Measurements from ENCODE around the gene FABP7.

The FABP7 gene

DNA sequence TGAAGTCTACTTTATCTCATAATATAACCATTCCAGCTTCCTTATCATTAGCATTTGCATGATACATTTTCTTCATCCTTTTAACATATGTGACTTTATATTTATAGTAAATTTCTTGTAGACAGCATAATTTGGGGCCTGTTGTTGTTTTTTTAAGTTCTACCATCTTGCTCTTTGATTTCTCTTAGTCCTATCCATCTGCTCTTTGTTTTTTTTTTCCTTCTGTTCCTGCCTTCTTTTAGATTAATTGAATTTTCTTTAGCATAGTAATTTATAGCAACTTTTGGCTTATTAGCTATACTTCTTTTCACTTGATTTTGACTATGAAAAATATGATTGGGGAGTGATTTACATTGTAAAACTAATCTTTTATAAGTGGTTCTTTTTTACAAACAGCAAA is 19.2 kb upstream of the FABP7 start:
- no peaks in the 10 kb centered on the region for H3K4me1 ChIP-seq (ENCODE audit: control insufficient read depth, insufficient read depth, low read length)
- no peak for DNase-seq (ENCODE audit: low read depth)

DNA sequence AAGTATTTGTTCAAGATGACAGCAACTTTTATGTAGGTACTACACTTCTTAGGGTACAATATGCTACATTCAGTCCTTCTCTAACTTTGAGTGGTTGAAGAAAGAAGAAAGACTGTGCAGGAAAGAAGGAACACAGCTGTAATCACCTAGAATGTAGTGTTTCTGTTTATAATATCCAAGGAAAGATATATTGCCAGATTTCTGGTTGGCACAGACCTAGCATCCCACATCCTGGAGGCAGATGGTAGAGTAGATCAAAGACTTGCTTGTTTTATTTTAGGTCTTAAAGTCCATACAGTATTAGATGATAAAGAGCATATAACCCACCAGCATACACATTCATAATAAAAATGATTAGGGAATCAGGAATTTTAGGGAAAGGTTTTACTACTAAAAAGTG is 13.3 kb upstream of the FABP7 start:
- no peak overlapping the region for H3K4me3 ChIP-seq (ENCODE audit: low read length)
- no peaks in the 10 kb centered on the region for H3K36me3 ChIP-seq (ENCODE audit: control insufficient read depth, insufficient read depth, low read length, severe bottlenecking)
- H3K4me1 ChIP-seq (ENCODE audit: control insufficient read depth, insufficient read depth, low read length), result no peaks in the 10 kb centered on the region
- H3K9ac ChIP-seq (ENCODE audit: low read length), result no peak overlapping the region
- no peak for DNase-seq (ENCODE audit: low read depth)
- no peaks in the 10 kb centered on the region for H3K9me3 ChIP-seq (ENCODE audit: control insufficient read depth, low read length)
- H3K27me3 ChIP-seq (replicated peaks; ENCODE audit: control insufficient read depth, insufficient read depth, low read length), result no peaks in the 10 kb centered on the region

More for the DNA sequence above, 19.2 kb upstream of the FABP7 start:
- H3K36me3 ChIP-seq (ENCODE audit: control insufficient read depth, insufficient read depth, low read length, severe bottlenecking), result no peaks in the 10 kb centered on the region
- H3K9ac ChIP-seq (ENCODE audit: low read length), result no peak overlapping the region
- H3K27me3 ChIP-seq (replicated peaks; ENCODE audit: control insufficient read depth, insufficient read depth, low read length), result no peaks in the 10 kb centered on the region
- no peak overlapping the region for H3K4me3 ChIP-seq (ENCODE audit: low read length)
- no peaks in the 10 kb centered on the region for H3K9me3 ChIP-seq (ENCODE audit: control insufficient read depth, low read length)

DNA sequence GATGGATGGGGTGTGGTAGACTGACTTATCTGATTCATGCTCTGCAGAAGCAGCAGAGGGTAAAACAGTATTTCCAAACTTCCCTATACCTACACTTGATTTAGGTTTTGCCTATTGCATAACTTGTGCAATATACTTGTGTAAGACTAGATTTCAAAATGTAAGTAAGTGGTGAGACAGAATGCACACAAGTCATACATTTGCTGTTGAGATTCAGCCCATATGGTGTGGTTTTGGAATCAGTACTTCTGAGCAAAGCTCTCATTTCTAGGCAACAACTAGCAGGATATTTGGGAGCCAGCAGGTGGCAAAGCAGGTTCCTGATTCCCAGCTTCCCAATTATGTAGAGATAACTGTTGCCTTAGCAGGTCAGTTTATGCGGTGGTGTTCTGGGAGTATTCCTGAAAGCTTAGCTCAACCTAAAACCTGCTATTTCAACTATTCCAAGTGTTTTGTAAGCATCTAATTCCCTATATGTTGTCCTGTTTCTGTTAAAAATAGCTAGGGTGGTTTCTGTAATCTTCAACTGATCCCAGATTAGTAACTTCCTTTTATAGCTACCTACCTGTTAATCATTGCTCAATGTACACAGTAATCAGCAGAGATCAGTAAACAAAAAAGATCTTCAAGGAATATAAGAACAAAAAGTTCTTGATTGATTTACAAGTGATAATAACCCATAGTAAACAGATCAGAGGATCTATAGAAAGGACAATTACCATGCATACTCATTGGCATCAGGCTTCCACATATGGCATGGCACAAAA is 8.5 kb upstream of the FABP7 start:
- H3K9ac ChIP-seq (ENCODE audit: low read length), result no peak overlapping the region
- H3K4me3 ChIP-seq (ENCODE audit: low read length), result no peak overlapping the region
- no peaks in the 10 kb centered on the region for H3K4me1 ChIP-seq (ENCODE audit: control insufficient read depth, insufficient read depth, low read length)
- no peaks in the 10 kb centered on the region for H3K27me3 ChIP-seq (replicated peaks; ENCODE audit: control insufficient read depth, insufficient read depth, low read length)
- no peaks in the 10 kb centered on the region for H3K36me3 ChIP-seq (ENCODE audit: control insufficient read depth, insufficient read depth, low read length, severe bottlenecking)
- H3K9me3 ChIP-seq (ENCODE audit: control insufficient read depth, low read length), result no peaks in the 10 kb centered on the region
- no peak for DNase-seq (ENCODE audit: low read depth)

DNA sequence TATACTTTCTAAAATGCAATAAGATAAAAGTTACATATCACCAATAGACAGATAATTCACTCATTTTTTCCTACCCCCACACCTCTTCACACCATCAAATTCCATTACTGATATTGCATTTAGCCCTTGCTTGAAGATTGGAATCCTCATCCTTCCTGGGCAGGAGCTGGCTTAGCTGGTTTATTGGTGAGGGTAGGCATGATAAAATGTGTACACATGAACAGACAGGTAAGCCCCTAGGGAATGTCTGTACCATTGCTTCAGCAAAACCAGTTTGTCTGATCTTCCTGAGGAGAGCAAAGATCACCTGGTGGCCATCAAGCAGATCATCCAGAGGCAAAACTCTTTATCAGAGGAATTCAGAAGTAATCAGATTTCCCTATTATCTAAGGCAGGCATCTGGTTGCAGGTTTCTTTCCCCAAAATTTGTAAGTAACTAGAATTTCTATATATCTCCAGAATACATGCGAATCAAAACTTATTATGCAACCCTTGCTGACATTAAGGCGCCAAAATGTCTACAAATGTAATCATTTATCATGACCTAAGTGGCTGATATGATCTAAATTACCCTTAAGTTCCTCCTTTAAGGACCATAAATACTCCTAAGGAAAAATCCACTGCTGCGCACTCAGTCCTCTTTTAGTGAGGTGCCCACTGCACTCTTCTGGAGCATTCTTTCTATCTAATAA is 6.6 kb upstream of the FABP7 start:
- no peaks in the 10 kb centered on the region for H3K27me3 ChIP-seq (replicated peaks; ENCODE audit: control insufficient read depth, insufficient read depth, low read length)
- DNase-seq (ENCODE audit: low read depth), result no peak
- H3K4me3 ChIP-seq (ENCODE audit: low read length), result no peak overlapping the region
- no peak overlapping the region for H3K9ac ChIP-seq (ENCODE audit: low read length)
- no peaks in the 10 kb centered on the region for H3K4me1 ChIP-seq (ENCODE audit: control insufficient read depth, insufficient read depth, low read length)
- H3K9me3 ChIP-seq (ENCODE audit: control insufficient read depth, low read length), result no peaks in the 10 kb centered on the region
- no peaks in the 10 kb centered on the region for H3K36me3 ChIP-seq (ENCODE audit: control insufficient read depth, insufficient read depth, low read length, severe bottlenecking)

DNA sequence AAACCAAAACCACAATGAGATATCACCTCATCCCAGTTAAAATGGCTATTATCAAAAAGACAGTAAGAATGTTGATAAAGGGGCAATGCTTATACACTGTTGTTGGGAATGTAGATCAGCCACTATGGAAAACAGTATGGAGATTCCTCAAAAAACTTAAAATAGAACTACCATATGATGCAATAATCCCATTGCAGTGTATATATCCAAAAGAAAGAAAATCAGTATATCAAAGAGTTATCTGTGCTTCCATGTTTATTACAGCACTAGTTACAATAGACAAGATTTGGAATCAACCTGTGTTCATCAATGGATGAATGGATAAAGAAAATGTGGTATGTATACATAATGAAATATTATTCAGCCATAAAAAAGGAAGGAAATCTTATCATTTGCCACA is 3.5 kb upstream of the FABP7 start:
- no peaks in the 10 kb centered on the region for H3K36me3 ChIP-seq (ENCODE audit: control insufficient read depth, insufficient read depth, low read length, severe bottlenecking)
- no peak overlapping the region for H3K9ac ChIP-seq (ENCODE audit: low read length)
- peaks cover 11% of the 10 kb centered on the region for H3K27me3 ChIP-seq (replicated peaks; ENCODE audit: control insufficient read depth, insufficient read depth, low read length)
- H3K9me3 ChIP-seq (ENCODE audit: control insufficient read depth, low read length), result no peaks in the 10 kb centered on the region
- H3K4me3 ChIP-seq (ENCODE audit: low read length), result no peak overlapping the region
- no peaks in the 10 kb centered on the region for H3K4me1 ChIP-seq (ENCODE audit: control insufficient read depth, insufficient read depth, low read length)
- DNase-seq (ENCODE audit: low read depth), result no peak

DNA sequence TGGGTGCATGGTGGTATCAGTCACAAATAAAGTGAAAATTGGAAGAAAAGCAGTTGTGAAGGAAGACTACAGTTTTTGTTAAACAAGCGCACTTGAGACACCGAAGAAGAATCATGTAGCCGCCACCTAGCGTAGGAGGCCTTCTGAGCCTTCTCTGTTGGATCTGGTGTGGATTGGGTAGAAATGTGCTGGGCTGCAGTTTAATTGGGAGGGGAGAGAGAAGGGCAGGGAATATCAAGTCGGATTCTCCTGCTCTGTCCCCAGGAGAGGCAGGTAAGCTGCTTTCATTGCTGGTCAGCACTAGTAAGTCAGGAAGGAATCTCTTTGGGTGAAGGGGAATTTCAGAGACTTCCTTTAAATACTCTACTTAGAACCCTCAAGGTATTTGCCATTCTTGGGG is 1.2 kb upstream of the FABP7 start:
- H3K9me3 ChIP-seq (ENCODE audit: control insufficient read depth, low read length), result no peaks in the 10 kb centered on the region
- H3K9ac ChIP-seq (ENCODE audit: low read length), result no peak overlapping the region
- H3K36me3 ChIP-seq (ENCODE audit: control insufficient read depth, insufficient read depth, low read length, severe bottlenecking), result no peaks in the 10 kb centered on the region
- H3K4me3 ChIP-seq (ENCODE audit: low read length), result no peak overlapping the region
- H3K4me1 ChIP-seq (ENCODE audit: control insufficient read depth, insufficient read depth, low read length), result no peaks in the 10 kb centered on the region
- H3K27me3 ChIP-seq (replicated peaks; ENCODE audit: control insufficient read depth, insufficient read depth, low read length), result peaks cover 11% of the 10 kb centered on the region
- DNase-seq (ENCODE audit: low read depth), result no peak

DNA sequence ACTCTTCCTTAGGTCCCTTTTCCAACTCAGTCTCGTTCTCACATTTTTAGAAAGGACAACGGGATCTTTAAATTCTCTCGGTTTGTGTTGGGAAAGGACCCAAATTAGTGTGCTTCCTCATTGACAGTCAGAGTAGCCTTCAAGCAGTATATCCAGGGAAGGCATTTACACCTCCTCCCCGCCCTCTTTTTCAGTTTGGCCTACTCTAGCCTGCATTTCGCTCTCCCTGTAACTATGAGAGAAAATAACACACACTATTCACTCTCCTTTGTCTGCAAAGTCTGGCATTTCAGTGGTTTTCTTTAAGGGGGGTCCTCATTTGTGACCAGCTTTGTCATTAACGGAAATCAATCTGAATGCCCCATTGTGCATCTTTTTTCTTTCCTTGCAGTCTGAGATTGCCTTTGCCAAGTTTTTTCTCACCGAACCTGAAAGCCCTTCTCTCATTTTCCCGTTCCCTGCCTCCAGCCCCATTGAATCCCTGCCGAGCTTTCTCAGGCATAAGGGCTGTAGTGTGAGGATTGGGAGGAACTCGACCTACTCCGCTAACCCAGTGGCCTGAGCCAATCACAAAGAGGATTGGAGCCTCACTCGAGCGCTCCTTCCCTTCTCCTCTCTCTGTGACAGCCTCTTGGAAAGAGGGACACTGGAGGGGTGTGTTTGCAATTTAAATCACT is 393 bp upstream of the FABP7 start:
- Histone ChIP-seq H3K4me3 (ENCODE audit: low read length) (no peak overlapping the region), H3K9ac (ENCODE audit: low read length) (no peak overlapping the region), H3K9me3 (ENCODE audit: control insufficient read depth, low read length) (no peaks in the 10 kb centered on the region), H3K27me3 (replicated peaks; ENCODE audit: control insufficient read depth, insufficient read depth, low read length) (peaks cover 11% of the 10 kb centered on the region), H3K4me1 (ENCODE audit: control insufficient read depth, insufficient read depth, low read length) (no peaks in the 10 kb centered on the region), H3K36me3 (ENCODE audit: control insufficient read depth, insufficient read depth, low read length, severe bottlenecking) (no peaks in the 10 kb centered on the region)
- no peak for DNase-seq (ENCODE audit: low read depth)

DNA sequence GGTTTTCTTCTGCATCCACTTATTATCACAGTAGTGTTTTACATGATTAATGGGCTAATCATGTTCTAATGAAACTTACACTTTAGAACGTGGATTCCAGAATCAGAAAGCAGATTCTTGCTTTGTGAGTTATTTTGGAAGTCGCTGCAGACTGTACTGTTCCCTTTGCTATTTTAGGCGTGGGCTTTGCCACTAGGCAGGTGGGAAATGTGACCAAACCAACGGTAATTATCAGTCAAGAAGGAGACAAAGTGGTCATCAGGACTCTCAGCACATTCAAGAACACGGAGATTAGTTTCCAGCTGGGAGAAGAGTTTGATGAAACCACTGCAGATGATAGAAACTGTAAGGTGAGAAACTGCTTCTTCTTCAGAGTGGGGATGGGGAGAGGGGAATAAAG is 598 bp downstream of the FABP7 start:
- Histone ChIP-seq H3K27me3 (replicated peaks; ENCODE audit: control insufficient read depth, insufficient read depth, low read length) (peaks cover 11% of the 10 kb centered on the region), H3K9ac (ENCODE audit: low read length) (no peak overlapping the region), H3K9me3 (ENCODE audit: control insufficient read depth, low read length) (no peaks in the 10 kb centered on the region), H3K4me3 (ENCODE audit: low read length) (no peak overlapping the region), H3K4me1 (ENCODE audit: control insufficient read depth, insufficient read depth, low read length) (no peaks in the 10 kb centered on the region), H3K36me3 (ENCODE audit: control insufficient read depth, insufficient read depth, low read length, severe bottlenecking) (no peaks in the 10 kb centered on the region)
- no peak for DNase-seq (ENCODE audit: low read depth)

DNA sequence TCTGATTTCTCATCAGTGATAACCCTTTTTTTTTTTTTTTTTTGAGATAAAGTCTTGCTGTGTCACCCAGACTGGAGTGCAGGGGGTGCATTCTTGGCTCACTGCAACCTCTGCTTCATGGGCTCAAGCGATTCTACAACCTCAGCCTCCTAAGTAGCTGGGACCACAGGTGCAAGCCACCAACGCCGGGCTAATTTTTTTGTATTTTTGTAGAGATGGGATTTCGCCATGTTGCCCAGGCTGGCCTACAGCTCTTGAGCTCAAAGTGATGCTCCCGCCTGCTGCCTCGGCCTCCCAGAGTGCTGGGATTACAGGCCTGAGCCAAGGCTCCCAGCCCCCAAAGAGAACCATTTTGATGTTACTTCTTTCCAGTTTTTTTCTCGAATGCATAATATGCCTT is 2.2 kb downstream of the FABP7 start:
- no peak overlapping the region for H3K9ac ChIP-seq (ENCODE audit: low read length)
- H3K4me1 ChIP-seq (ENCODE audit: control insufficient read depth, insufficient read depth, low read length), result peaks cover 7% of the 10 kb centered on the region
- H3K36me3 ChIP-seq (ENCODE audit: control insufficient read depth, insufficient read depth, low read length, severe bottlenecking), result no peaks in the 10 kb centered on the region

DNA sequence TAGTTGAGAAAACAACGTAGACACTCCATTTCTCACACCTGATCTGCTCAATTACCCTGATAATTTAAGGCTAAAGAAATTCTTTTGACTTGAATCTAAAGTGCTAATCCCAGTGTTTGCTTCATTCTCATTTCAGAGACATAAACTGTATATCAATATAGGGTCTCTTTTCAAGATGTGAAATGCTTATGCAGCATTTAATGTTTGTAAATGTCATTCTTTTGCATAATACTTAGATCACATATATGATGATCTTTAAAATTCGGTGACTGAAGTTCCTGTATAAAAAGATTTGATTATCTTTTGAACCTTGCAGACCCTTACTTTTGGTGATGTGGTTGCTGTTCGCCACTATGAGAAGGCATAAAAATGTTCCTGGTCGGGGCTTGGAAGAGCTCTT is 3.9 kb downstream of the FABP7 start:
- DNase-seq (ENCODE audit: low read depth), result no peak
- Histone ChIP-seq H3K36me3 (ENCODE audit: control insufficient read depth, insufficient read depth, low read length, severe bottlenecking) (no peaks in the 10 kb centered on the region), H3K9ac (ENCODE audit: low read length) (no peak overlapping the region), H3K4me1 (ENCODE audit: control insufficient read depth, insufficient read depth, low read length) (peaks cover 17% of the 10 kb centered on the region), H3K9me3 (ENCODE audit: control insufficient read depth, low read length) (no peaks in the 10 kb centered on the region), H3K4me3 (ENCODE audit: low read length) (no peak overlapping the region), H3K27me3 (replicated peaks; ENCODE audit: control insufficient read depth, insufficient read depth, low read length) (peaks cover 11% of the 10 kb centered on the region)

More for the DNA sequence above, 2.2 kb downstream of the FABP7 start:
- Histone ChIP-seq H3K27me3 (replicated peaks; ENCODE audit: control insufficient read depth, insufficient read depth, low read length) (peaks cover 11% of the 10 kb centered on the region), H3K4me3 (ENCODE audit: low read length) (no peak overlapping the region), H3K9me3 (ENCODE audit: control insufficient read depth, low read length) (no peaks in the 10 kb centered on the region)
- DNase-seq (ENCODE audit: low read depth), result no peak

DNA sequence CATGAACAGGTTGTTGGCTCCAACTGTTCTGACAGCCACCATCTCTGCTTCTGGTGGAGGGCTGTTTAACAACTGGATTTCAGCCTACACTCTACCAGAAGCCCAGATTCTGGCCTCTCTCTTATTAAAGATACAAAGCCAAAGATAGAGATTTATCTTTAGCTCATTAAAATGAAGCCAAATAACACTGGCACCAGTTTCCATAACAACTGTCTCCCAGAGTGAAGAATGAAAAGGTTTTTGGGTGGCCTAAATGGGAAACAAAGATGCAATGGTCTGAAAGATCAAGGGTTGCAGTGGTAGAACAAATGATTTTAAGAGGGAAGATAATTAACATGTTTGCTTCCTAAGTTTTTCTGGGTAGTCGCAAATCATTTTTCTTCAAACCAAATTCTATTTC is 6.4 kb downstream of the FABP7 start:
- no peak overlapping the region for H3K9ac ChIP-seq (ENCODE audit: low read length)
- no peak for DNase-seq (ENCODE audit: low read depth)

More for the DNA sequence above, 6.4 kb downstream of the FABP7 start:
- Histone ChIP-seq H3K4me1 (ENCODE audit: control insufficient read depth, insufficient read depth, low read length) (peaks cover 31% of the 10 kb centered on the region), H3K4me3 (ENCODE audit: low read length) (no peak overlapping the region), H3K27me3 (replicated peaks; ENCODE audit: control insufficient read depth, insufficient read depth, low read length) (no peaks in the 10 kb centered on the region), H3K36me3 (ENCODE audit: control insufficient read depth, insufficient read depth, low read length, severe bottlenecking) (no peaks in the 10 kb centered on the region), H3K9me3 (ENCODE audit: control insufficient read depth, low read length) (no peaks in the 10 kb centered on the region)
